Left forelimb (tissue), 1 donor: Measurements from ENCODE around the gene DPY19L1.
"Not testable (repeated sequence)": the region's sequence is repeated elsewhere in the genome, so short reads cannot be mapped to it uniquely, and the experiment has no call there.

Experiments
- DNase-seq: peaks from one replicate; pipeline ENCODE4 v3.0.0-alpha.2; 2018; ENCODE audit warnings: low spot score

Gene DPY19L1

DNA sequence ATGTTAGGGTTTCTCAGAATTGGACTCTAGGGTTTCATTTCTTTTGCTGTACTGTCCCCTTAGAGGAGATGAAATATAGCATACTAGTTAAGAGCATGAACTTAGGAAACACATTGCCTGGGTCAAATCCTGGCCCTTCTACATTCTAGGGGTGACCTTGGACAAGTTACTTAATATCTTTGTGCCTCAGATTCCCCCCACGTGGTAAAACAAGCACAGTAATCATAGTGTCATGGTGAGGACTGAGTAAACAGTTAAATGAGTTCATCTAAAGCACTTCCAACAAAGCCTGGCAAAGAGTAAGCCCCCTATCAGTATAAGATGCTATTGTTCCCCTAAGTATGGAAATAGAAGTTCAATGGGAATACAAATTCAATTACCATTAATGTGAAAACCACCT, 5.1 kb downstream of the DPY19L1 start:
- DNase-seq: no peak

DNA sequence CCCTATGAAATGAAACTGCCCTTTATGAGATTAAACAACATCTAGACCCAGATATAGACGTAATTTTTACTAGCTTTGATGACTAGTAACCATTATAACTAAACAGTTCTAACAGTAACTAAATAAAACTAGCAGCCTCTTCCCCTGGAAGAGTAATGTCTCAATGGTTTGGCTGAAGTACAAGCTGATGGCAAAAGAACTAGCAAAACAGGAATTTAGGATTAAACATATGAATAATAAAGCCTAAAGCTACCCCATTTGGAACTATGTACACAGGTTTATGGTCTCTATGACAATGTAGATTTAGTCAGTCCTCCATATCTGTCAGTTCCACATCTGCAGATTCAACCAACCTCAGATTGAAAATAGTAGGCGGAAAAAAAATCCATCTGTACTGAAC, 6.4 kb downstream of the DPY19L1 start:
- DNase-seq: no peak

DNA sequence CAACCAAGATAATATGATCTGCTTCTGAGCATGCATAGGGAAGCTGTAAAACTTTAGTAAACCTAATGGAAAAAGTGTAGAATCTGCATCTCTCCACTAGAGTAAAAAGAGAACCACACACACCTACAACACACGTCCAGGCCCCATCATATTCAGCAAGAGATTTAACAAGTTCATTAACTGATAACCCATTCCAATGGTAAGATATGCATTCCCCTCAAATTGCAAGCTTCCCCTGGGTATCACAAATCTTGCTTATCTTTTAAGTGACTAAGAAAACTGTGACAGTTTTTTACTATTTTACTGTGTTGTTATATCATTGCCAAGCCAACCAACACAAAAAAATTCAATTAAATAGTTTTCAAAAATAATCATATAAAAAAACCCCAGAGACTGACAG, 8.0 kb downstream of the DPY19L1 start:
- no peak for DNase-seq

DNA sequence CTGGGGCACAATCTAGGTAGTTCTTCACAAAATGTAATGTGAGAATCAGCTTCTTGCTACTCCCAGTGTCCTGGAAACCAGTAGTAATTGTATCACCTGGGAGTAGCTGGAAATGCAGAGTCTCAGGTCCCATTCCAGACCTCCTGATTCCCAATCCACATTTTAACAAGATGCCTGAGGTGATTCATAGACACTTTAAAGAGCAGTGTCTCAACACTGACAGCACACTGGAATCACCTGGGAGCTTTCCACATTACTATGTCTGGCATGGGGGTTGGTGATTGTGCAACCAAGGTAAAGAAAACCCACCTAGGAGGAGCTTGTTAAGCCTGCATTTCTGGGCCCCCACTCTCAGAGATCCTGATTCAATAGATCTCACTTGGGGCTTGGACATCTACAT, 11.1 kb downstream of the DPY19L1 start:
- DNase-seq: no peak

DNA sequence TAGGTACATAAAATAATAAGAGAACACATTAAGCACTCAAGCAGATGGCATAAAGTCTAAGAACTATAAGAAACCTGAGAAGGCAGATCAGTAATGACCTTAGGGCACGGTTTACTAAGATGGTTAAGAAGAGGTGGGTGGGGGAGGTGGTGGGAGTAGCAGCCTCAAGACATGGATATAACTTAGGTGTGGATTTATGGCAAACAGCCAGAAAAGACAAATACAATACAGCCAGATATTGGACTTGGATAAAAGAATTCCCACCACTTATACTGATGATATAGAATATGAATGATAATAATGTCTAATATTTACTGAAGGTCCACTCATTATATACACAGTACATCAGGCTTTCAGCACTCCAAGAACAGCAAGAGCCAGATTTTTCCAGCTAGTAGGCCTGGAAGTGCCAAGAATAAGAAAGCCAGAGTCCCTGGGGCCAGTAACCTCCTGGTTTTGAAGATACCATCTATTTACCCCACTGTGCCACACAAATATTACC, 11.9 kb downstream of the DPY19L1 start:
- DNase-seq: no peak

DNA sequence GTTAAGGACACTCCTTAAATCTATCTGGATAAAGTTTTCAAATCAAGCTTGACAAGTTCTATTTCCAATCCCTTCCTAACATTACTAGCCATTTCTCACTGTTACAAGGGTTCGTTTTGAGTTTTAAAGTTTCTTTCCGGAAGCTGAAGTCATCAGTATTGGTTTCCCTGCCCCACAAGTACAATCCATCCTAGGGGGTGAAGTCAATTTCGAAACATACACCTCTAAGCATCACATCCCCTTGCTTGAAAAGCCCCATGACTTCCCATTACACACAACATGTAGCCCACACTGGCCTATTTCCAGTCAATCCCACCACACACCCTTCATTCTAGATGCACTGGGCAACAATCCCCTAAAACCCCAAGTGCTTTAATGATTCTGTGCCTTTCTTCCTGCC, 13.0 kb downstream of the DPY19L1 start:
- no peak for DNase-seq

DNA sequence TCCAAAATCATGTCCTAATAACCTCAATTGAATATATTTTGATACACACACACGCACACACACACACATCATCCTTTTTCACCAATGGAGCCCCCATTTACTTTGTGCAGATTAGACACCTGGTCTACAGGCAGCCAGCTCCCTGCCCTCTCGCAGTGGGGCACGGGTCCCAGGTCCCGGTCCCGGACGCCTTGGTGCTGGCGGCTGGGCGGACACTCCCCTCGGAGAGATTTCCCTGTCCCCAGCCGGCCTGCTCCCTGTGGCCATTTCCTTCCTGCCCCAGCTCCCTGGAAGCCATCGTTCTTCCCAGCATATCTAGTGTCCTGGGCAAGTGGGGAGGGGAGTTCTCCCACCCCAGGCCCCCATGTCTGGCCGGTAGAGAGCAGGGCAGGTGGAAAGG, 14.6 kb downstream of the DPY19L1 start:
- DNase-seq: no peak

DNA sequence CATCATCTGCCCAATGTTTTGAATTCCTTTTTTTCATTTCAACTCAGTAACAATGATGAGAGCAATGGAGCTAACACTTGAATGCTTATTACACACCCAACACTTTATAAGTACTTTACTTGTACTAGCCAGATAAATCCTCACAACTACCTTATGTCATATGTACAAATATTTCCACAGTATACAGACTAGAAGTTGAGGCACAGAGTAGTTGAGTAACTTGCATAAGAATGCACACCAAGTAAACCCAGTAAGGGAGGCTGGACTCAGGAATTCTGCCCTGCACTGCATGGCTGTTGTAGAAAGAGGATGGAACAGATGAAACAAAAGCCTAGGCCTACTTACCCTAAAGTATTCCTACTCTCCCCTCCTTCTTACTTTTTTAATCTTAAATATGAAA, 15.8 kb downstream of the DPY19L1 start:
- no peak for DNase-seq

DNA sequence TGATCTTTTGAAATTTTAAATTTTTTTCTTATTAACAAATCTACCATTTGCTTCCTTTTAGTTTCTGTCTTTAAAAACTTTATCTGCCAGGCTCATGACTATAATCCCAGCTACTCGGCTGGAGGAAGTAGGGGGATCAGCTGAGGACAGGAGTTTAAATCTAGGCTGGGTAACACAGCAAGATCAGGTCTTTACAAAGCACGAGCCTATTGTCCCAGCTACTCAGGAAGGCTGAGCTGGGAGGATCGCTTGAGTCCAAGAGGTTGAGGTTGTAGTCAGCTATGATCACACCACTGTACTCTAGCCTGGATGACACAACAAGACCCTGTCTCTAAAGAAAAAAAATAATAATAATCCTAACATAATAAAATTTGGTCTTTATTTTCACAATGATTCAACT, 17.5 kb downstream of the DPY19L1 start:
- no peak for DNase-seq

DNA sequence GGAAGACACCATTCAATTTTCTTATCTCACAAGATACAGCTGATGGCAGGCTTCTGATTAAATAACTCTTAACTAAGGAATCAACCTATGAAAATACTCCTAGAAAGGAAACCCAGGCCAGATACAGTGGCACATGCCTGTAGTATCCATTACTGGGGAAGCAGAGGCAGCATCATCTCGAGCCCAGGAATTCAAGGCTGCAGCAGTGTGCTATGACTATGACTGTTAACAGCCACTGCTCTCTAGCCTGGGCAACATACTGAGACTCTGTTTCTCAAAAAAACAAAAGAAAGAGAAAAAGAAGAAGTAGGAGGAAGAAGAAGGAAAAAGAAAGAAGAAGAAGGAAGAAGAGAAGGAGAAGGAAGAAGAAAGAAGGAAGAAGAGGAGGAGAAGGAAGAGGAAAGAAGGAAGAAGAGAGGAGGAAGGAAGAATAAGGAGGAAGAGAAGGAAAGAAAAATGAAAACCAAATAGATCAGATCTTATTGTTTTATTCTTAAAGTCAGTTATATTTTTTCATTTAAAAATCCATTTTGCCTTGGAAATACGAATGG, 18.0 kb downstream of the DPY19L1 start:
- no peak for DNase-seq

DNA sequence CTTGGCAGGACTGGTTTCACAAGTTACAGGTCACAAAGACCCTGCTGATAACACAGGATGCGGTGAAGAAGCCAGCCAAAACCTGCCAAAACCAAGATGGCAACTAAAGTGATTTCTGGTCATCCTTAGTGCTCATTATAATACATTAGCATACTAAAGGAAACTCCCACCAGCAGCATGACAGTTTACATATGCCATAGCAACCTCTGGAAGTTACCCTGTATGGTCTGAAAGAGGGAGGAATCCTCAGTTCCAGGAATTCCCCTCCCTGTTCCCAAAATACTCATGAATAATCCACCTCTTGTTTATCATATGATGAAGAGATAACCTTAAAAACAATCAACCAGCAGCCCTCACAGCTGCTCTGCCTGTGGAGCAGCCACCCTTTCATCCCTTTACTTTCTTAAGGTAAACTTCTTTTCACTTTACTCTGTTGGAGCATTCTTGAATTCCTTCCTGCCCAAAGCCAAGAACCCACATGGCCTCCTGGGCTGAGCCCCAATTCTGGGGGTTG, 21.9 kb downstream of the DPY19L1 start:
- no peak for DNase-seq

DNA sequence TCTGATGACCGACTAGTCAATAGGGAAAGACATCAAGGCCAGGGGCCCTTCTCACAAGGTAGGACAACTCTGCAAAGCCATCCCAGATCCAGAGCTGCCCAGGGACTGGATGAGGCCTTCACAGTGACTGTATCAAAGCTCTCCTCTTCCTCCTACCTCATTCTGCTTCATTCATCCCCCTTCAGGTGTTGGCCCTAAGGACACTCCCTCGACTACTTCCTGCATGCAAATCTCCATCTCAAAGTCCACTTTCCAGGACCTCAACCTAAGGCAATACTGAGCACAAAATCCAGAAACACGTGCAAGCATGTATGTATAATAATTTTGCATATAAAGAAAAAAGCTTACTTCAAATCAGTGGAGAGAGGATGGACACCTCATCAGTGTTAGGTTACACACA, 25.1 kb downstream of the DPY19L1 start:
- no peak for DNase-seq

DNA sequence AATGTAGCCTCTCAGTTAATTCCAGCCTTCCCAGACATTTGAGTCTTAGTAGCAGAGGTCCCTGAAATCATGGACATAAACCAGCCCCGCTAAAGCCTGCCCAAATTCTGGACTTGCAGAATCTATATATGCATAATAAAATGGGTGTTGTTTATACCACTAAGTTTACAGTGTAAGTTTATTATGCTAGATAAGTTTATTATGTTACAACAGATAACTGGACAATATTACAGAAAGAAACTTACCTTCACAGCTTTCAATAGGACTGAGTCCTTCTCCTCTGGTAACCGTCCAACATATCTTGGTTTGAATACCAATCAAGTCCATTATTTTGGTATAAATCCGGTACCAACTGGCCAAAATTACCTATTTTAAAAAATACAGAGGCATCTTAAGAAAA, 26.2 kb downstream of the DPY19L1 start:
- no peak for DNase-seq

DNA sequence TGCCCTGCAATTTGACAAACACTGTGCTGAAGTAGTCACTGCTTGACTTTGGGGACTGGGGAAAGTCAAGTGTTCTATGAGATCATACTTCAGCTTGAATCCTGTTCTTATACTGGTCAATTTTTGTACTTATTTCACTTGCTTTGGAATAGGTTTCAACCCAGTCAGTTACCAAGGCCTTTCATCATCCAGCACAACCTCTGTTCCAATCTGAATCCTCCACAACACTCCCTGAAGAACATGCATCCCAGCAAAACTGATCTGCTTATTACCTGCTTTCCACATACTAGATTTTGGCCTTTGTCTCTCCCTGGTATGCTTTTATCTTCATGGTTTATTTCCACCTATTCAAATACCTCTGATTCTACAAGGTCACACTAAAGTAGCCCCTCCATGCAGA, 29.5 kb downstream of the DPY19L1 start:
- no peak for DNase-seq

DNA sequence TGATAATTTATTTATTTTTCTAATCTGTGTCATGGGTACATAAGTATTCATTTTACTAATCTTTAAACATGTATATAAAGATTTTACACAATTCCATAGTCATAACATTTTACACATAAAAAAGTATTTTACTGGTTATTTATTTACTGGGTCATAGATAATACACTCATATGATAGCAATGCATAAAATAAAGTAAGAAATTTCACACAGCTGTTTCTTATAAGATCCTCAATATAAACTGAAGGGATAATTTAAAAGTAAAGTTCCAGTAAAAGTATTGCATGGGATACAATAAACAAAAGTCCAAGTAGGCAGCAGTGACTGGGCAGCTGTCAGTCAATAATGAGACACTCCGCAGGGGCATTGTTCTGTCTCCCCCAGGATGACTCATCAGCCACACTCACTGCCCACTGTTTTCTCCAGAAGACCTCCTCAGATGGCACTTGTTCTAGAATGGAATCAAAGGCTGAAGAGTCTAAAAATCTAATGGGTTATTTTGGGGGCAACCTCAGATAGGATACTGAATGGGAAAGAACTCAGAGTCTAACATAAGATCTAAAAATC, 32.7 kb downstream of the DPY19L1 start:
- no peak for DNase-seq

DNA sequence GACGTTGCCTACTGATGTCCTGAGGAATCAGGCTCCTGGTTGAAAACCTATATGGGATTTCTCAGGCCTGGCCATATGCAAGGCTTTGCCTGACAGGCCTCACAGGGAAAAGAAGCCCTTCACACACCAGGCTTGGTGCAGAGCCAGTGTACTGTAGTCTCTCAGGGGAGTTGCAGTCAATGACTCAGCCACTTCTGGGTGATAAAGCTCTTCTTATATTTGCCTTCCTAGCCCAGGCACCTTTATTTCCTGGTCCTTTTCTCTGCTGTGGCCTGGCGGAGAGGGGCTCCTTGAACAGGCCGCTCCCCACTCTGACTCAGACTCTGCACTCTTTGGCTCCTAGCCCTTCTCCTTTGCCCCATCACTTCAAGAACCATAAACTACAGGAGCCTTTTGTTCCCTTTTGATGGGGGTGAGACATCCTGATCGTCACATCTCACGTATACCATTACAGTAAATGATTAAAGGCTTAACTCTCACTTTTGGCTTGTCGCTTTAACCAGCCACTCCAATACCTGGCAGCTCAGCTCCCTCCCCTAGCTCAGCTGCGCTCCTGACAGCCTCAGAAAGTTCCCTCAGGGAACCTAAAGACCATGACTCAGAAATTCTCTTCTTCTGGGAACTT, 33.5 kb downstream of the DPY19L1 start:
- no peak for DNase-seq

DNA sequence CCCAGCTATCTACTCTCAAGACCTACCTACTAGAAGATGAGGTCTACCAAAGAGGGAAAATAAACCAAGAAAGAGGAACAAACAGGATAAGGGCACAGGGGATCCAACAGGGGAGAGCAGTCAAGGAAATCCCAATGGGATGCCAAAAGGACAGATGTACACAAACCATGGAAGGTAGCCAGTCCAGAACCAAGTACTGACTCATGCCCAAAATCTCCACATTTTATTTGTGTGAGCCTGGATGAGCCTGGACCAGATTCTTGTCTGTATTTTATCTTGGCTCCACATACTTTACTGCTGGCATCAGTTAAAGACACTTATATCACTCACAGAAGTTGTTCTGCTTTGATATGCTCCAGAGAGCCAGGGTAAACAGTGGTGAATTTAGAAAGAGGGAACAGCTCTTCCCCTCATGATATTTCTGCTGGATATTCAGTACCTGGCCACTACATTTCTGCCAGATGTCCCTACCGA, 34.1 kb downstream of the DPY19L1 start:
- not testable (repeated sequence) for DNase-seq

DNA sequence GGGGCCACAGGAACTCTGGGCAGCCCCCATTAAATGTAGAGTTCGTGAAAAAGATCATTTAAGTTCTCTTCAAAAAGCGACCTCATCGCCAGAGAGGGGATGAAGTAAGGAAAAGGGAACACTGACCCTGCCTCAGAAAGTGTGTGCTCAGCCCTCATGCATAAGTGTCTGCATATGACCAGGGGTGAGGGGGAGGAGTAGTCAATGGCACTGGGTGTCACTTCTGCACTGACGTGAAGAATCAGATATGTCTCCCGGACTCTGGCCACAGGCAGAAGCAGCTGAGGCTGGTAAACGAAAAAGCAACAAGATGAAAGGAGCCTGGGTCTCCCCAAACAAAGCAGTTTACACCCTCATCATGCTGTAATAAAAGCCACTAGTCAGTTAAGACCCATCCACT, 39.0 kb downstream of the DPY19L1 start:
- DNase-seq: not testable (repeated sequence)

DNA sequence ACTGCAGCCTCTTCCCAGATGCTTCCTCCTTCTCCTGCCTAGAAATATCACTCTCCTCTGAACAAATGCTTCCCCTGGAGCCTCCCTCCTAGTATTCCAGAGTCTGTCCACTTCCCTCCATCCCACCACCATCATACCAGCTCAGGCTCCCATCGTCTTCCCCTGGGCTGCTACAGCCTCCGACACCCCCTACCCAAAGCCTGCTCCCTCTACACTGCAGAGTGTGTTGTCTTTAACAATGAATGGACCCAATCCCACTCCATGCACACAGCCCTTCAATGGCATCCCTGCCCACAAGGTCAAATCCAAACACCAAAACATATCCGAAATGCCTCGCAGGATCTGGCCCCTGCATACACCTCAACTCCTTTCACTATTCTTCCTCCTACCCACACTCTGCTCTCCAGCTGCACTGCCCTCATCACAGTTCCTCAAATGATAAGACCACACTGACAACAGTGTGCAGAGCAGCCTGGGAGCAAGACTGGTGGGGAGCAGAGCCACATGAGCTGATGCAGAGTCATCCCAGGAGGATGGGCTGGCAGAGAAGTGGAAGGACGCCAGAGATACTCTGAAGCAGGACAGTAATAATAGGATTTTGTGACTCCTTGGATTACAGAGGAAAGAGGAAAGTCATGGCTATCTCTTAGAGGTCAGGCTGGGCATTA, 40.7 kb downstream of the DPY19L1 start:
- not testable (repeated sequence) for DNase-seq

DNA sequence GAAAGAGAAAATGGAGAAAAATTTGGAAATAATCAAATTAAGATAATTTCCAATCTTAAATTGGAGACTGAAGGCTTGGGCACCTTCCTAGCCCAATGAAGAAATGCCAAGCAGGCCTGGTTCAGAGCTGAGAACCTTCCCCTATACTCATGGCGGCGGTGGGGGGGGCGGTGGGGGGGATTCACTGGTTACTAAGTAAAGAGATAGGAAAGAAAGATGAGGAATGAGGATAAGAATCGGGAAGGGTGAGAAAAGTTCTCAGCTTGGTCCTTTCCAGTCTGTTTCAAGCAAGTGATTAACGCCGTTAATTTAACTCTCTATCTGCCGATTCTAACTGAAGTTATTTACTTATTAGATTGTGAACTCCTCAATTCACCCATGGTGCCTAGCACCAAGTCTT, 41.5 kb downstream of the DPY19L1 start:
- DNase-seq: no peak

DNA sequence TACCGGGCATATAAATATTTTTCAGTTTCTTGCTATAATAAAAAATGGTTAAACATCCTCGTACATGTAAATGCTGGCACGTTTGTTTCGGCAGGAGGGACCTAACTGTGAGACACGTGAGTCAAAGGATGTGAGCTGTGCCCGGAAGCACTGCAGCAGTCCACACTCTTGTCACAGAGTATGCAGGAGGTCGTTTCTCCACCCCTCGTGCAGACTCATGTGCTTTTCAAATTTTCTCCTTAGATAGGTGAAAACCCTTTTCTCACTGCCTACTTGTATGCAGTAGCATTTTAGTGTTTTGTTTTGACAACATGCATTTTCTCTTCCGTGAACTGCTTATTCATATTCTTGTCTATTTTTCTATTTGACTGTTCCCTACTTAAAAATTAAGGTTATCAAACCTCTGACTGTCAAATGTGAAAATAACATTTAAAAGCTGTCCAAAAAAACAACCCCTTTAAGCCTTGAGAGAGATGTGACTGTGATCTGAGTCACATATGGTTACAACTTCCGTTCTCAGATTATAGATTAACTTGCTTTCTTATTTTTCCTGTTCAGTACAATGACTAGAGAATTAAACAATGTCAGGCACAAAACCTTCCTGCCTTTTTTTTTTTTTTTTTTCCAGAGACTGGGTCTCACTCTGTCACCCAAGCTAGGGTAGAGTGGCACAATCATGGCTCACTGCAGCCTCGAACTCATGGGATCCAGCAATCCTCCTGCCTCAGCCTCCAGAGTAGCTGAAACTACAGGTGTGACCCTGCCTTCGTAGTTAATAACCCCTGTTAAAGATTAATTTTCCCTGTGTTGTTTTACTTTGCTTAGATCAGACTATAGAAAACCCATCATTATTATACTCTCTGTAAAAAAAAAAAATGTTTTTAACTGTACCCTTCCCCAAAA, 45.1 kb downstream of the DPY19L1 start:
- no peak for DNase-seq
